ENCODE data around the gene ZNF516.

The ZNF516 gene

GRCh38 chr18:76386071-76386470 lies 109.0 kb downstream of the ZNF516 start:
- no peak for ATAC-seq
- TF ChIP-seq ZFP3 (CRISPR knock-in tag; IDR thresholded peaks at IDR 0.05) (no peak), CSRNP3 (CRISPR knock-in tag; IDR thresholded peaks at IDR 0.05) (no peak), ESRRG (CRISPR knock-in tag; IDR thresholded peaks at IDR 0.05) (no peak), GLIS3 (CRISPR knock-in tag; IDR thresholded peaks at IDR 0.05) (no peak), ZC3H10 (CRISPR knock-in tag; IDR thresholded peaks at IDR 0.05) (no peak), CSDC2 (CRISPR knock-in tag; IDR thresholded peaks at IDR 0.05) (no peak), PPARA (CRISPR knock-in tag; IDR thresholded peaks at IDR 0.05; ENCODE audit: borderline replicate concordance) (no peak), ZNF70 (CRISPR knock-in tag; IDR thresholded peaks at IDR 0.05) (no peak), POU6F1 (CRISPR knock-in tag; IDR thresholded peaks at IDR 0.05; ENCODE audit: borderline replicate concordance, low read depth) (no peak), TCF4 (CRISPR knock-in tag; IDR thresholded peaks at IDR 0.05; ENCODE audit: borderline replicate concordance) (no peak), ZNF8 (CRISPR knock-in tag; IDR thresholded peaks at IDR 0.05) (no peak), PATZ1 (CRISPR knock-in tag; IDR thresholded peaks at IDR 0.05; ENCODE audit: borderline replicate concordance) (no peak), ZNF565 (CRISPR knock-in tag; conservative IDR thresholded peaks at IDR 0.05; ENCODE audit: low read depth) (no peak), BACH2 (CRISPR knock-in tag; IDR thresholded peaks at IDR 0.05; ENCODE audit: borderline replicate concordance) (no peak), ISL1 (CRISPR knock-in tag; IDR thresholded peaks at IDR 0.05) (no peak), SNAI2 (CRISPR knock-in tag; IDR thresholded peaks at IDR 0.05) (no peak), TSHZ2 (CRISPR knock-in tag; IDR thresholded peaks at IDR 0.05) (no peak), ARNTL (CRISPR knock-in tag; IDR thresholded peaks at IDR 0.05; ENCODE audit: borderline replicate concordance, low read depth) (no peak)

GRCh38 chr18:76385681-76385975 lies 109.4 kb downstream of the ZNF516 start:
- TF ChIP-seq GLIS3 (CRISPR knock-in tag; IDR thresholded peaks at IDR 0.05): no peak
- no peak for TF ChIP-seq POU6F1 (CRISPR knock-in tag; IDR thresholded peaks at IDR 0.05; ENCODE audit: borderline replicate concordance, low read depth)
- TF ChIP-seq TCF4 (CRISPR knock-in tag; IDR thresholded peaks at IDR 0.05; ENCODE audit: borderline replicate concordance): no peak
- TF ChIP-seq PATZ1 (CRISPR knock-in tag; IDR thresholded peaks at IDR 0.05; ENCODE audit: borderline replicate concordance): no peak
- TF ChIP-seq CREB5 (CRISPR knock-in tag; IDR thresholded peaks at IDR 0.05; ENCODE audit: low read depth): no peak
- TF ChIP-seq ZC3H10 (CRISPR knock-in tag; IDR thresholded peaks at IDR 0.05): no peak
- no peak for TF ChIP-seq CSRNP3 (CRISPR knock-in tag; IDR thresholded peaks at IDR 0.05)
- TF ChIP-seq SNAI2 (CRISPR knock-in tag; IDR thresholded peaks at IDR 0.05): no peak
- TF ChIP-seq PPARA (CRISPR knock-in tag; IDR thresholded peaks at IDR 0.05; ENCODE audit: borderline replicate concordance): no peak
- TF ChIP-seq ZFP30 (CRISPR knock-in tag; IDR thresholded peaks at IDR 0.05): no peak
- no peak for TF ChIP-seq RARB (CRISPR knock-in tag; IDR thresholded peaks at IDR 0.05)
- TF ChIP-seq BACH2 (CRISPR knock-in tag; IDR thresholded peaks at IDR 0.05; ENCODE audit: borderline replicate concordance): no peak
- no peak for TF ChIP-seq OSR1 (CRISPR knock-in tag; IDR thresholded peaks at IDR 0.05)
- TF ChIP-seq ZNF8 (CRISPR knock-in tag; IDR thresholded peaks at IDR 0.05): no peak
- no peak for TF ChIP-seq ESRRG (CRISPR knock-in tag; IDR thresholded peaks at IDR 0.05)
- TF ChIP-seq ZNF565 (CRISPR knock-in tag; conservative IDR thresholded peaks at IDR 0.05; ENCODE audit: low read depth): no peak
- TF ChIP-seq ZFP3 (CRISPR knock-in tag; IDR thresholded peaks at IDR 0.05): no peak
- no peak for ATAC-seq
